NCI-H510A treated with DMSO at 0.1 percent for 48 hours (cell line): ENCODE measurements around the gene BTNL9.
"Not testable (repeated sequence)": the region's sequence is repeated elsewhere in the genome, so short reads cannot be mapped to it uniquely, and the experiment has no call there.

Experiments used
- DNase-seq: peaks from one replicate; lab custom pipeline; 2025; lab: John Stamatoyannopoulos, UW

Gene BTNL9

DNA sequence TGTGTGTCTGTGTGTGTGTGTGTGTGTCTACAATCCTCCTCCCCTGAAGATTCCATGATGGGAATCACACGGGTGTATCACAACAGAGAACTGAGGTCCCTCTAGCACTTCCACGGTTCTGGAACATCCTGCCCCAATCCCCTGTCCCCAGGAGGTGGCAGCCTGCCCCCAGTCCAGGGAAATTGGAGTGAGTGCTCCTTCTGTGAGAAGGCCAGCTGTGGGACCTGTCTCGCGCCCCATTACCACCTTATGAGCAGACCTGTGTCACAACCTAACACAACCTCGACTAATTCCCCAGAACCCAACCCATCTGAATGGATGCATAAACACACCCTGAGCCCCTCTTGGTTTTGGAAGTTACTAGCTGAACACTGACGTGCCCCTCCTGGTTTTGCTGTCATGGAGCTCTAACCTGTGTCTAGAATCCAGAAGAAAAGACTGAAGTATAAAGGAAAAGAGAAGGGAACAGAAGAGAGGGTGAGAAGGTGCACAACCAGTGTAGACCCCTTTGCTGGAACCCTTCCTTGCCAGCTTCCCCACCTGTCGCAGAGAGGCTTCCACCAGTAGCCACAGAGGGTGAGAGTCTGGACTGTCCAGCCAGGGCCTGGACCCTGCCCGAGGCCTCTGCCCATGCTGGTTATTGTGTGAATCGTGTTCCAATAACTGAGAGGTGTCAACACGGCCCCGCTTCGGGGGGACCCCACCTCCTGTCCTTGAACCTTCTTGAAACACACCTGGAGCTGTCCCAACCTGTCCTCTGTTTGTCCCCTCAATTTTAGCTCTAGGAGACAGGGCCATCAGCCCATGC is 3.4 kb downstream of the BTNL9 start:
- no peak for DNase-seq

DNA sequence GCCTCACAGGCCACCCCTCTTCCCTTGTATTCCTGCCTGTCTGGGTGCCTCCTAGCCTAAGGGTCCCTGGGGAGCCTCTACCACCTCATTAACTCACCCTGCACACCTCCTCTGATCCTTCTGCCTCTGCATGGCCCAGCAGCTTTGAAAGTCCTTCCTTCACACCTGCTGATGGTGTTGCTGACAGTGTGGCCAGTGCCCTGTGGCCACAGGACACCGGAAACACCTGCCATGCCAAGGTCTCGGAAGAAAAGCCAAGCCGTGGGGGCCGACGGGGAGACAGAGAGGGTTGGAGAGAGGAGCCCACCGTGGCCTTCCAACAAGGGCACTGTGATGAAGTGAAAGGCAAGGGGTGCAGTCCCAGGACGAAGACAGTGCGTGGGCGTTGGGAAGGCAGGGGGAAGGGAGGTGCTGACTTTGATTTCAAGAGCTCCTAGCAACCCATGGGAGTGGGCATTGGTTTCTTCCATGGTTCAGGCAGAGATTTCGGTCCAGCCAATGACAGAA is 4.1 kb downstream of the BTNL9 start:
- DNase-seq = no peak

DNA sequence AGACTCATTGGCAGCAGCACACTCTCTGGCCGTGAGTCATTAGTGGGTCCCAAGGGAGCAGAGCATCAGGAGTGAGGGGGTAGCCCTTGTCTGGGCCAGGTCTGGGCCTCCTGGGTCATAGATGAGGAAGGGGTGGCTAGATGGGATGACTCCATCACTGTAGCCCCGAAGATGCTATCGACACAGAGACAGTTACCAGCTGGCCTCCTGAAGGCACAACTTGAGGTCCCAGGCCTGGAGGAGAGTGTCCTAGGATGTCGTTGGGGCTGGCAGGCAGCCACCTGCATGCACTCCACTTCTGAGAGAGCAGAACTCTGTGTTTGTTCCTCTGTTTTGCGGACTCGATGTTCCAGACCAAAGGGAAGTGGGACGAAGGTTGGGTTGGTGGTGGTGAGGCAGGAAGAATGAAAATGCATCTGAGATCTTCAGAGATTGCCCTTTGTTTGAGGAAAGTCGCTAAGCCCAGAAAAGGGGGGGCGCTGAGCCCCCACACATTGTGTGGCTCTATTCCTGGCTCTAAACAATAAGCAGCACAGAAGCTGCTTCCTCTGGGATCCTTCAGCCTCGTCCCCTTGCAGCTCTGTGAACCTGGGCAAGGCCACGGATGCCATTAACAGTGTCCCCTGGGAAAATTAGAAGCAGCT is 4.7 kb downstream of the BTNL9 start:
- DNase-seq = no peak

DNA sequence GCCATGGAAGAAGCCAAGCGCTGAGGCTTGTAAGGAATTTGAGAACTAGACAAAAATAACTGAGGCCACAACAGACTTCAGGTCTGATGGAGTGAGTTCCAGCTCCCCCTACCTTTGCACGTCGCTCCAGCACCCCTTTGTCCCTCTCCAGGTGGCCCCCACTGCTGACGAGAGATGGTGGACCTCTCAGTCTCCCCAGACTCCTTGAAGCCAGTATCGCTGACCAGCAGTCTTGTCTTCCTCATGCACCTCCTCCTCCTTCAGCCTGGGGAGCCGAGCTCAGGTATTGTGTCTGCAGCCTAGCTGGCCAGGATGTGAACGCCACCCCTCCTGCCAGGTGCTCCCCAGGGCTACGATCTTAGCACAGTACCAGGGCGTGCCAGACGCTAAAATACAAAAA is 5.2 kb downstream of the BTNL9 start:
- DNase-seq = no peak

DNA sequence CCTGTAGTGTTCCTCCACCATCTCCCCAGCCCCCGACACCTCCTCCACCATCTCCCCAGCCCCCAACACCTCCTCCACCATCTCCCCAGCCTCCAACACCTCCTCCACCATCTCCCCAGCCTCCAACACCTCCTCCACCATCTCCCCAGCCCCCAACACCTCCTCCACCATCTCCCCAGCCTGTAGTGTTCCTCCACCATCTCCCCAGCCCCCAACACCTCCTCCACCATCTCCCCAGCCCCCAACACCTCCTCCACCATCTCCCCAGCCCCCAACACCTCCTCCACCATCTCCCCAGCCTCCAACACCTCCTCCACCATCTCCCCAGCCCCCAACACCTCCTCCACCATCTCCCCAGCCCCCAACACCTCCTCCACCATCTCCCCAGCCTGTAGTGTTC is 5.8 kb downstream of the BTNL9 start:
- DNase-seq = not testable (repeated sequence)

DNA sequence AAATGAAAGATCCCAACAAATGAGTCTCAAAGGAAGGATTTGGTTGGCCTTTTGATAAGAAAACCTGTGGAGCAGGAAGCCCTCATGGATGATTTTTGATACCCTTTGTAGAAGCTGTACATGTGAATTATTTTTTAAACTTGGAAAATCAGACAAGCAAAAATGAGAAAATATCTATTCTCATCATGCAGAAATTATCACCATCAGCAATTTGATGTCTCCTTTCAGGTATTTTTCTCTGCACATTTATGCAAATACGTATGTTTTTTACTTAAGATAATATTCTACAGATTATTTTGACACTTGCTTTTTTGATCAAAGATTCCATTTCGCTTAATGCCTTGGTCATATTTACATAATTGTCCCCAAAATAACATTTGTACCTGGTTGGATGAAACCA is 7.2 kb downstream of the BTNL9 start:
- no peak for DNase-seq

DNA sequence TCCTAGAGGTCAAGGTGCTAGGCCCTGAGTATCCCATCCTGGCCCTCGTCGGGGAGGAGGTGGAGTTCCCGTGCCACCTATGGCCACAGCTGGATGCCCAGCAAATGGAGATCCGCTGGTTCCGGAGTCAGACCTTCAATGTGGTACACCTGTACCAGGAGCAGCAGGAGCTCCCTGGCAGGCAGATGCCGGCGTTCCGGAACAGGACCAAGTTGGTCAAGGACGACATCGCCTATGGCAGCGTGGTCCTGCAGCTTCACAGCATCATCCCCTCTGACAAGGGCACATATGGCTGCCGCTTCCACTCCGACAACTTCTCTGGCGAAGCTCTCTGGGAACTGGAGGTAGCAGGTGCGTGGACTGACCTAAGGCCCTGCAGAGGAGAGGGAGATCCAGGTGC is 7.9 kb downstream of the BTNL9 start:
- DNase-seq = no peak

DNA sequence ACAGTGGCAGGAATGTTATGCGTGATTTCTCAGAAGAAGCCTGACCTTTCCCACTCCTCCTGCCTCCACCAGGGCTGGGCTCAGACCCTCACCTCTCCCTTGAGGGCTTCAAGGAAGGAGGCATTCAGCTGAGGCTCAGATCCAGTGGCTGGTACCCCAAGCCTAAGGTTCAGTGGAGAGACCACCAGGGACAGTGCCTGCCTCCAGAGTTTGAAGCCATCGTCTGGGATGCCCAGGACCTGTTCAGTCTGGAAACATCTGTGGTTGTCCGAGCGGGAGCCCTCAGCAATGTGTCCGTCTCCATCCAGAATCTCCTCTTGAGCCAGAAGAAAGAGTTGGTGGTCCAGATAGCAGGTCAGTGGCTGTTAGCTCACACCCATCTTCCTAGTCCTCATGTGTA is 9.9 kb downstream of the BTNL9 start:
- DNase-seq = no peak

DNA sequence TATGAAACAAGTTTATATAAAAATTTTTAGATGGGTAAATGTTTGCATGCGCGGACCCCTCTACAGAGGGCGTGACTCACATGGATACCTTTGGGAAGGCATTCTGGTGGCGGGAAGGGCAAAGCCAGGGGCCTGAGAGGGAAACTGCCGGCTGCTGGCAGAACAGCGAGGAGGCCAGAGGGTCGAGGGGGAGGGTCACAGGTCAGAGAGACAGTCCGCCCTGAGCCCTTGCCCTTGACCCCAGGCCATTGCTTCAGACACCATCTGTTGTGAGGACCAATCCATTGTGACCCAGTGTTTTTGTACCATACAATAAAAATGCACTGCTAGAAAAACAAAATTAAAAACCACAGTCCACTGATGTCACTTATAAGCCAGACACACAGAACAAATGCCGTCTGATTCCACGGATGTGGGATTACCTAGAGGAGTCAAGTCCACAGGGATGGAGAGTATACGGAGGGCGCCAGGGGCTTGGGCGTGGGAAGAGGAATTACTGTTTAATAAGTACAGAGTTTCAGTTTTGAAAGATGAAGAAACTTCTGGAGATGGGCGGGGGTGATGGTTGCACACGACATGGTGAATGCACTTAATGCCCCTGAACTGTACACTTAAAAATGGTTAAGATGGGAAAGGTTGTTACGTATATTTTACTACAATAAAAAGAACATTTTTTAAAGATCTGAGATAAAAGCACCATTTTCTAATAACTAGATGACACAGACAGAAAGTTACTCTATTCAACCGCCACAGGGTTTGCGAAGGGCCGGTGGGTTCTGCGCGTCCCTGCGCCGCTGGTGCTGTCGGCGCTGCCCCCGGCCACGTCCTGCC is 12.0 kb downstream of the BTNL9 start:
- DNase-seq = no peak

DNA sequence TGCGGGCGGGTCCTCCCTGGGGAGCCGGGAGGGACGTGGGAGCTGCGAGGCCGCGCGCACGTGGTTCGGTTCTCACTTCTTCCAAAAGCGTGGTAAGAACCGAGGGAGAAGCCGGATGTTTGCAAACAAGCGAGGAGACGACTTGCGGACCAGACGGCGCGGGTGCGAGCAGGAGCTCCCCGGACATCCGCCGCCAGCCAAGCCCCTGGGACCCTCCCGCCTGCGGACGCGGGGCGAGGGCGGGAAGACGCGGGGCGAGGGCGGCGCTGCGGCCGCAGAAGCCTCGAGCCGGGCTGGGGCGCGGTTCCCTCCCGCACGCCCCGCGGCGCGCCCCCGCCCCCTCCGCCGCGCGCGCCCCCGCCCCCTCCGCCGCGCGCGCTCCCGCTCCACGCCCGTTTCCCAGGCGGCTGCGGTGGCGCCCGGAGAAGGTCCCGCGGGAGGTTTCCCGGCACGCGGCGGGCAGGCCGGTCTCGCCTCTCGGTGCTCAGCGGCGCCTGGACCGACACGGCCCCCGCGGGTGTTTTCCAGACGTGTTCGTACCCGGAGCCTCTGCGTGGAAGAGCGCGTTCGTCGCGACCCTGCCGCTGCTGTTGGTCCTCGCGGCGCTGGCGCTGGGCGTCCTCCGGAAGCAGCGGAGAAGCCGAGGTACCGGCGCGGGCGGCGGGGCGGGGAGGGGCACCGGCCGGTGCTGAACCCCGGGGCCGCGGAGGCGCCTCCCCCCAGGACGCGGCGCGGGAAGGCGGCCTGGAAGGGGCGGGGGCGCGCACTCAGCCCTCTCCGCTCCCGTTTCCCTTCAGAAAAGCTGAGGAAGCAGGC is 12.8 kb downstream of the BTNL9 start:
- DNase-seq = no peak

DNA sequence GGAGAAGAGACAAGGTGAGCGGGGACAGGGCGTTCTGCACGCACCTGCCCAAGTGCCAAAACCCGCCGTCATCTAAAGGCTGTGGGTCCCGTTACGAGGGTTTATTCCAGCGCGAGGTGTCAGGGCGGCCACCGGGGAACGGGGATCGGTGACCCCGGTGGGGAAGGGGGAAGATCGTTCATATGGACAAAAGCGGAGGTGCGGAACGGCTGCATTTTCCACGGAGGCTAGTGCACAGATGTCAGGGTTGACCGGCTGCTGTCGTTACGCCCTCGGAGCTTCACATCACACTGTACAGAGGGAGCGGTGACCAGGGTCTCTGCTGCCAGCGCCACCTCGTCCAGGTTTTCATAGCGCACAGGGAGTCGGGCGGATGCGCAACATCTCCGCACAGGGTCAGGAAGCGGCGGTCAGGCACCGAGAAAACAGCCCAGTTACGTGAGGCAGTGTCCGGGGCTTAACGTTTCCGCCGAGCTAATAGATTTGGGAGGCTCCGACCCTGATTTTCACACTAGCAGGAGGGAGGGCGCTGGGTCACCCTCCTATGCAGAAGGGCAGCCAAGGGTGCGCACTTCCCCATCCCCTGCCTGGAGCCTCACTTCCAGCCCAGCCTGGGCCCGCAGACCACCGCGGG is 13.5 kb downstream of the BTNL9 start:
- DNase-seq = no peak

DNA sequence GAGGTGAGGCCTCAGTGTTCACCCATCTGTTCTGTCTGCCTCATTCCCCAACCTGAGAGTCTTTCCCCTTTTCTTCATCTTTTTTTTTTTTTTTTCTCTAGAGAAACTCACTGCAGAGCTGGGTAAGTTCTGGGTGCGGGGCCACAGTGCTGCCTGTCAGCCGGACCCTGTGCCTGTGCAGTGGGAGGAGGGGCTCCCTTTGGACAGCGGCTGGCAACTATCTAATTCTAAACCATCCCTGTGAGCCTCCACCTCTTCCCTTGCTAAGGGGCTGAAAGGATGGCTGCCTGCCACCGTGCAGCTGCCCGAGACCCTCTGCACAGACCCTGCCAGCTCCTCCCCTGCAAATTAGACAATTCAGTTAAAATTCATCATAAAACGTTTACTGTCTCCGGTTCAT is 14.1 kb downstream of the BTNL9 start:
- DNase-seq = no peak

DNA sequence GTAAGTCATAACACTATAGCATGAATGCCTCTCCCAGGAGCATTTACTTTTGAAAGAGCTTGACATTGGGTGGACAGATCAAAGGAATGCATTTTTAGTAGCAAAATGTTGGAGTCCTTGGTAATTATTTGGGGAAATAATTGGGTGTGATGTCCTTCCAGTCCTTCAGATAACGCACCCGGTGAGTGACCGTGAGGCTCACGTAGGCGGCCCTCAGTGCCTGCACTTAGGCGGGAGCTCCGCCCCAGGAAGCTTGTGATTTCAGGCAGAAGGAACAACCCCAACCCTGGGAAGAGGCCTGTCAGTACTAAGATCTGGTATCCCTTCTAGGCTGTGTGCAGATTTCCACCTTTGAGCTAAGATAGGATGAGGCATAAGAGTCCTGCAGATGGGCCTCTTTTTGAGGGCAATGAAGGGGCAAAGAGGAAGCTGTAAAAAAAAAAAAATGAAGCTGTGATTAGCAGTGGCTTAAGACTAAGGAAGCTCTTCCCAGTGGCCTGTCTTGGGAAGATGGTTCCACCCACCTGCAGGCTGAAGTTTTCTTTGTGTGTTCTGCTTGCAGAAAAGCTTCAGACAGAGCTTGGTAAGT is 14.9 kb downstream of the BTNL9 start:
- no peak for DNase-seq

DNA sequence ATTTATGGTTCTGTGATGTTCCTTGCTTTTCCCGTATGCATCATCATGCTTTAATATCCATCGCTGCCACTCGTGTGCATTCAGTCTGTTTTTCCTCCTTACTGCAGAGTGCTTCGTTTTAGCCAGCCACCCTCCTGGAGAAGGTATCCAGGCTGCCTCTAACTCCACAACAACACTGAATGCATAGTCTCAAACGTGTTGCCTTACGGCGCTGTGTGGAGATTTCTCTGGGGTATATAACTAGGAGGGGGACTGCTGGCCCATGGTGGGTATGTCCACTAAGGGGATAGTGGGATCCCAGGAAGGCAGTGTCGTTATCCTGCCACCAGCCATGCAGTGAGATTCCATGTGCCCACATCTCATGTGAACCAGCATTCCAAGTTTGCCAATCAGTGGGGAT is 16.4 kb downstream of the BTNL9 start:
- no peak for DNase-seq

DNA sequence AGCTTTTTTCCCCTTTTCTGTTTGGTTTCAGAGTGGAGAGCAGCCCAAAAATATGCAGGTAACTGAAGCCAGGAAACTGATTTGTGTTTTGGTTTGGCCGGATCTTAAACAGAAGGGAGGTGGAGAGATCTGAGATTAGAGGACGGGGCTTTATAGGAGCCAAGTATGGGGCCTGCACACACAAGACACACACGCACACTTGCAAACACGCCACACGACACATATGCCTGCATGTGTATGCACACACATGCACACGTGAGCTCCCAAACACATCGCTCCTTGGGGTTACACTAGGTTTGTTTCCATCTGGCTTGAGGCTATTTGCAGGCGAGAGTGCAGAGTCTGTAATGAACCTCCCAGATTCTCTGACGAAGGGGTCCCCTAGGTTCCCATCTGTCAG is 18.3 kb downstream of the BTNL9 start:
- DNase-seq = no peak

DNA sequence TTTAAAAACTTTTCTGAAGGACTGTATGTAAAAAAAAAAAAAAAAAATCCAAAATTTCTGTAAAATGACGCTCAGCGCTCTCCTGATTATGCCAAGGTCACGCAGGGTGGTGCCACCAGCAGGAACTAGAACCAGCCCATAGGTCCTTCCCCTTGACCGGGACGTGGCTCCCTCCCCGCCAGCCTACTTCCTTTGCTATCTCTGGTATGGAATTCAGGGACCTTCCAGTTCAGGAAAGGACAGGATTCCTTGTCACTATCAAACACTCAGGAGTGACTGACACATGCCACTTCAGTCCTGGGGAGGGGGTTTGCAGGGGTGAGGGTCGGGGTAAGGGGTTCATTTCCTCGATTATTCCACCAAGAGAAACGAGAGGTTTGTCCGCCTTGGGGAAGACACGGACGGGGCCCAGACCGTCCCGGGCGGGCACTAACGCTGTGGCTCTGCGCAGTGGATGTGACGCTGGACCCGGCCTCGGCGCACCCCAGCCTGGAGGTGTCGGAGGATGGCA is 18.8 kb downstream of the BTNL9 start:
- DNase-seq = no peak

DNA sequence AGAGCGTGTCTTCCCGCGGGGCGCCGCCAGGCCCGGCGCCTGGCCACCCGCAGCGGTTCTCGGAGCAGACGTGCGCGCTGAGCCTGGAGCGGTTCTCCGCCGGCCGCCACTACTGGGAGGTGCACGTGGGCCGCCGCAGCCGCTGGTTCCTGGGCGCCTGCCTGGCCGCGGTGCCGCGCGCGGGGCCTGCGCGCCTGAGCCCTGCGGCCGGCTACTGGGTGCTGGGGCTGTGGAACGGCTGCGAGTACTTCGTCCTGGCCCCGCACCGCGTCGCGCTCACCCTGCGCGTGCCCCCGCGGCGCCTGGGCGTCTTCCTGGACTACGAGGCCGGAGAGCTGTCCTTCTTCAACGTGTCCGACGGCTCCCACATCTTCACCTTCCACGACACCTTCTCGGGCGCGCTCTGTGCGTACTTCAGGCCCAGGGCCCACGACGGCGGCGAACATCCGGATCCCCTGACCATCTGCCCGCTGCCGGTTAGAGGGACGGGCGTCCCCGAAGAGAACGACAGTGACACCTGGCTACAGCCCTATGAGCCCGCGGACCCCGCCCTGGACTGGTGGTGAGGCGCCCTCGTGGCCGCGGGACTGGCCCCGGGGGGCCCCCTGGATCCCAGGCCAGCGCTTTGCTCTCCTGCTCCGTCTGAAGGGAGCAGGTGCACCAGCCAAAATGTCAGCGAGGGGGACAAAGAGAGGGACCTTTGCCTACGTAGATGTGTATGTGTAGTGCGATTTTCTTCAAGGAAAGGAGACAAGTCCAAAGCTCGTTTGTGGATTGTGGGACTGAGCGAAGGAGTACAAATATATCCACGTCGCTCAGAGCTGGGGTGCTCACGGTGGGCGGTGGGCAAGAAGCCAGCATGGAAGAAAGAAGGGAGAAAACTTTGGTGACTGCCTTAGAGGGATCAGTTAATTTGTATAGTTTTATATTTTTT is 19.5 kb downstream of the BTNL9 start:
- no peak for DNase-seq

DNA sequence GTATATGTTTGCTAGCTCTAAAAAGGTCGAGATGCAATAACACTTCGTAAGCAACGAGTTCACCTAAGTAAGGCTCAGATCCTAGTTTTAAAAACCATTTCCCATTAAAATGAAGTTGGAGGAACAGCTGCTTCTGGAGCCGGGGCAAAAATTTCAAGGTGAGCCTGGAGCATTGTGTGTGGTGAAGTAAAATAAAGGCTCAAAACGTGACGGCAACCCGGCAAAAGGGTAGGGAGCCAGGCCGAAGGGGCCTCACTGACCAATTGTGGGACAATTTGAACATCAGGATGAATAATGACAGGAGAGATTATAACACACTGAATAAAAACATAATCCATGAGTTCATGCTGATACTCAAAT is 20.1 kb downstream of the BTNL9 start:
- no peak for DNase-seq

DNA sequence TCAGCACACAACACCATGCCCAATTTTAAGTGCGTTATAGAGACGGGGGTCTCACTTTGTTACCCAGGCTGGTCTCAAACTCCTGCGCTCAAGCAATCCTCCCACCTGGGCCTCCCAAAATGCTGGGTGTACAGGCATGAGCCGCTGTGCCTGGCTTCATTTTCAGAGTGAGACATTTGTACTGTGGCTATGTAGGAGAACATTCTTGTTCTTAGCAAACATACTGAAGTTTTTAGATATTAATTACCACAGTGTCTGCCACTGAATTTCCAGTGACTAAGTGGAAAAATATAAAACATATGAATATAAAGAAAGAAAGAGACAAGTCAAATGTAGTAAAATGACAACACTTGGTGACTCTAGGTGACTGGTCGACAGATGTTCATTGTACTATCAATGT is 20.9 kb downstream of the BTNL9 start:
- no peak for DNase-seq

DNA sequence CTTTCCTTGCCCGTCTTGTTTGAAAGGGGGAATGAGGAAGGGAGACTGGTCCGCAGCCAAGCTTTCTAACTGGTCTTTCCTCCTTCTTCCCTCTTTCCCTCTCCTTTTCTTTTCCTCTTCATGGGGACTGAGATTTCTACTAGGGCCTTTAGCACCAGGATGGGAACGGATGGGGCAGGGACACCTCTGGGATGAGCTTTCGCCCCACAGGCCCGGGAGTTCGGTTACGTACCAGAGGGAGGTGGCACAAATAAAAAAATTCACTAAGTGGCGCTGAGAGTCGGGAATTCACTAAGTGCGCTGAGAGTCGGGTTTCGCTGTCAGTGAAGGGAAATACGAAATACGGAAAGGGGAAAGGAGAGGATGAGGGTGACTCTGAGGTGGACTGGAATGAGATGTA is 21.6 kb downstream of the BTNL9 start:
- no peak for DNase-seq
